ENCODE data around the gene TBC1D23. TPM values are rescaled to one million over a fixed set of nuclear protein-coding genes. Genes with fewer than 3 reads are reported as not detected.
"Not testable (repeated sequence)": the region's sequence is repeated elsewhere in the genome, so short reads cannot be mapped to it uniquely, and the experiment has no call there.

TBC1D23 gene
- total RNA-seq, 1 experiment from 2014 or later = 32.4 TPM

DNA sequence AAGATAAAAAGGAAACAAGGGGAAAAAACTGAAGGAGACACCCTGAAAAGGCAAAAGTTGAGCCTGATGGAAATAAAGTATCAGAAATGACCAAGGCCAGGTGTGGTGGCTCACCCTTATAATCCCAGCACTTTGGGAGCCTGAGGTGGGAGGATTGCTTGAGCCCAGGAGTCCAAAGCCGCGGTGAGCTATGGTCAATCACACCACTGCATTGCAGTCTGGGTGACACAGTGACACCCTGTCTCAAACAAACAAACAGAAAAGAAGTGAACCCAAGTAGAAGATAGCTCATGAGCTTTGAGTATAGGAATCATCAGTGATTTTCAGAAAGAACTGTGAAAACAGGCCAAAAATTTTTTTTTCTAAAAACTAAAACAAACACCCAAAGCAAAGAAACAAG is 26.4 kb upstream of the TBC1D23 start:
- Histone ChIP-seq H3K36me3 (ENCODE audit: insufficient read depth, low read length, poor library complexity, severe bottlenecking) (no peaks in the 10 kb centered on the region), H3K27ac (ENCODE audit: low read depth, low read length, poor library complexity, severe bottlenecking) (no peak overlapping the region), H3K9me3 (ENCODE audit: low read depth, low read length, poor library complexity, severe bottlenecking) (peaks cover 8% of the 10 kb centered on the region), H3K27me3 (replicated peaks; ENCODE audit: insufficient read depth, low read depth, low read length, poor library complexity) (no peaks in the 10 kb centered on the region), H3K4me3 (ENCODE audit: low read depth, low read length, poor library complexity, severe bottlenecking) (no peak overlapping the region), H3K4me1 (ENCODE audit: insufficient read depth, low read length, poor library complexity, severe bottlenecking) (no peaks in the 10 kb centered on the region)
- intact Hi-C loops (cut with micrococcal nuclease; ENCODE audit: unreplicated experiment) = no loop called here
- TF ChIP-seq CTCF (conservative IDR thresholded peaks at IDR 0.05; ENCODE audit: low read depth, low read length) = no peak
- no peak for TF ChIP-seq EZH2 (IDR thresholded peaks at IDR 0.05; ENCODE audit: borderline replicate concordance, low read depth, low read length, poor library complexity, severe bottlenecking)
- ChIA-PET CTCF (no interaction called here), POLR2A (ENCODE audit: low non-redundant PET) (no interaction called here)
- no TSS peak for BruUV-seq (replicated peaks)
- no peak for DNase-seq (ENCODE audit: low spot score)

GRCh38 chr3:100238599-100238998 is 22.2 kb upstream of the TBC1D23 start:
- H3K4me1 ChIP-seq (ENCODE audit: insufficient read depth, low read length, poor library complexity, severe bottlenecking) = no peaks in the 10 kb centered on the region
- no peak overlapping the region for H3K4me3 ChIP-seq (ENCODE audit: low read depth, low read length, poor library complexity, severe bottlenecking)
- intact Hi-C loops (cut with micrococcal nuclease; ENCODE audit: unreplicated experiment) = no loop called here
- POLR2A ChIA-PET (ENCODE audit: low non-redundant PET) = no interaction called here
- H3K27me3 ChIP-seq (replicated peaks; ENCODE audit: insufficient read depth, low read depth, low read length, poor library complexity) = no peaks in the 10 kb centered on the region
- BruUV-seq (replicated peaks) = no TSS peak
- H3K9me3 ChIP-seq (ENCODE audit: low read depth, low read length, poor library complexity, severe bottlenecking) = peaks cover 8% of the 10 kb centered on the region
- no peaks in the 10 kb centered on the region for H3K36me3 ChIP-seq (ENCODE audit: insufficient read depth, low read length, poor library complexity, severe bottlenecking)
- CTCF ChIA-PET = no interaction called here
- TF ChIP-seq EZH2 (IDR thresholded peaks at IDR 0.05; ENCODE audit: borderline replicate concordance, low read depth, low read length, poor library complexity, severe bottlenecking) (no peak), CTCF (conservative IDR thresholded peaks at IDR 0.05; ENCODE audit: low read depth, low read length) (no peak)
- H3K27ac ChIP-seq (ENCODE audit: low read depth, low read length, poor library complexity, severe bottlenecking) = no peak overlapping the region
- DNase-seq (ENCODE audit: low spot score) = no peak

DNA sequence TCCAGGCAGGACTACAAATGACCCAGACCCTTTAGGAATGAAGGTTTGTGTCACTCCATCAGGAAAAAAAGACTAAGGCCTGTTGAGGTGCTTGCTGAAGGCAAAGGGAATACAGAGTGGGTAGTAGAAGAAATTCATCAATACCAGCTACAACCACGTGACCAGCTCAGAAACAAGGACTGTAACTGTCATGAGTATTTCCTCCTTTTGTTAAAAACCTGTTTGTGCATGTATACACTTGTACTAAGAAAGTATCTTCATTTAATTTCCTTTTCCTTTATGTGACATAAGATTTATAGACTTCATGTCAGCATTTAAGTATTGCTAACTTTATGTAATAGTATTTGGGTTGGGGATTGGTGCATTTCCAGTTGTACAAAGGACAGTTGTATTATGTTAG is 18.3 kb upstream of the TBC1D23 start:
- H3K36me3 ChIP-seq (ENCODE audit: insufficient read depth, low read length, poor library complexity, severe bottlenecking); H3K9me3 ChIP-seq (ENCODE audit: low read depth, low read length, poor library complexity, severe bottlenecking); H3K27ac ChIP-seq (ENCODE audit: low read depth, low read length, poor library complexity, severe bottlenecking); CTCF ChIA-PET; POLR2A ChIA-PET (ENCODE audit: low non-redundant PET); intact Hi-C loops (cut with micrococcal nuclease; ENCODE audit: unreplicated experiment); BruUV-seq (replicated peaks); H3K27me3 ChIP-seq (replicated peaks; ENCODE audit: insufficient read depth, low read depth, low read length, poor library complexity); H3K4me3 ChIP-seq (ENCODE audit: low read depth, low read length, poor library complexity, severe bottlenecking); DNase-seq (ENCODE audit: low spot score); H3K4me1 ChIP-seq (ENCODE audit: insufficient read depth, low read length, poor library complexity, severe bottlenecking): not testable (repeated sequence)

- H3K27me3 ChIP-seq (replicated peaks; ENCODE audit: insufficient read depth, low read depth, low read length, poor library complexity) = no peaks in the 10 kb centered on the region
- H3K4me3 ChIP-seq (ENCODE audit: low read depth, low read length, poor library complexity, severe bottlenecking) = no peak overlapping the region
- H3K4me1 ChIP-seq (ENCODE audit: insufficient read depth, low read length, poor library complexity, severe bottlenecking) = no peaks in the 10 kb centered on the region
- POLR2A ChIA-PET (ENCODE audit: low non-redundant PET) = no interaction called here
- no peak for DNase-seq (ENCODE audit: low spot score)
- no peaks in the 10 kb centered on the region for H3K9me3 ChIP-seq (ENCODE audit: low read depth, low read length, poor library complexity, severe bottlenecking)
- CTCF ChIA-PET = no interaction called here
- TF ChIP-seq EZH2 (IDR thresholded peaks at IDR 0.05; ENCODE audit: borderline replicate concordance, low read depth, low read length, poor library complexity, severe bottlenecking) (no peak), CTCF (conservative IDR thresholded peaks at IDR 0.05; ENCODE audit: low read depth, low read length) (no peak)
- BruUV-seq (replicated peaks) = no TSS peak
- no peaks in the 10 kb centered on the region for H3K36me3 ChIP-seq (ENCODE audit: insufficient read depth, low read length, poor library complexity, severe bottlenecking)
- intact Hi-C loops (cut with micrococcal nuclease; ENCODE audit: unreplicated experiment) = no loop called here
- no peak overlapping the region for H3K27ac ChIP-seq (ENCODE audit: low read depth, low read length, poor library complexity, severe bottlenecking)
Measured at GRCh38 chr3:100244264-100244663, 16.5 kb upstream of the TBC1D23 start.

All from A673 (cell line).